ENCODE measurements around the gene DPYD.

DPYD gene

DNA sequence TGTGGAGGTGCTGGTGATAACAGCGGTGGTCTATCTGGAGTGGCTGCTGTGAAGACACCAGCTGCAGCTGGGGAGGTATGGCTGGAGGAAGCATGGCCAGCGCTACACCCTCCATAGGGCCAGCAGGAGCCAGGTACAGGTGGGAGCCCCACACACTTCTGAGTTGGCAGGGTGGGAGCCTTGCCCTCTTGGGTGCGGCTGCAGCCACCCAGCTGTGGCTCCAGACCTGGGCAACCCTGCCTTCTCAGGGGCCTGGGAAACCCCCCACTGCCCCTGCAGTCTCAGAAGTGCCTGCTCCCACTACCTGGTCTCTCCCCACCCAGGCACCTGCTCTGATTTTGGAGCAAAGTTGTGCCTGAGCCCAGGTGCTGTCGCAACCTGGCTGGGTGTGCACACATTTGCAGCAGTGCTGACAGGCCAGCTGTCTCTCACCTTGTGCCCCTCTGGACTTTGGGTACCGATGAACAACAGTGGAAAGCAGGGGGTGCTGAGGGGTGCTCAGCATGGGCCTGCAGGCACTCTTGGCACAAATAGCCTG, 76.2 kb downstream of the DPYD start:
- no peak for DNase-seq (ENCODE audit: insufficient read length, low spot score)
- no peak for FAIRE-seq

DNA sequence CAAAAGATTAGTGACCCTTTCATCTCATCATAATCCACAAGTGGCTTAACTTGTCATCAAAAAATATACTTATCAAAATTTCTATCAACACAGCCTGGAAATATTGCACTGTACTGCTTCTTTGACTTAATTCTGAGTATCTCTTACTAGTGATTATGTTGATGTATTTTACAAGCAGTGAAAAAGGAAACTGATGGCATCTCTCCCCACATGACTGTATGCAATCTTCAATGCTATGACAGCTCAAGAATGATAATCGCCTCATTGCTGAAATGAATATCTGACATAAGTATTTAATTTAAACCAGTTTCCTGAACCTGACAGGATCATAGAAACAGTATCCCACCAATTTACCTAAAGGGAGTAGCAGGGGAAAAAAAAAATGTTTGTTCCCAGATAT, 79.5 kb downstream of the DPYD start:
- no peak for FAIRE-seq
- no peak for DNase-seq (ENCODE audit: insufficient read length, low spot score)

DNA sequence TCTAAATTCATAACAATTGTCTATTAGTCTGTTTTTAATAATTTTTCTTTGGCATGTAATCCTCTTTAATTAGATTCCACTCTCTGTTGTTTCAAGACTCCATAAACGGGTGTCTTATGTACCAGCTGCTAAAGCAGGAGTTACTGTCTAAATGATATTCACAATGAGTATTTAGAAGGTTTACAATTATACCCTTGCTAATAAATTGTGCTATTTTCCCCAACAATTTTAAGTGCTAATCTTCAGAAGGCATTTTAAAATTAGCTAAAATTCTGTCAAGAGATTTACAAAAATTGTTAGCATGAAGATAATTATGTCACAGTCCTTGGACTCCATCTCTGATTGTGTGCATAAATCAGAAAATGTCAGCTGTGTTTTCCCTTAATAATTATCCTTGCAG, 83.7 kb downstream of the DPYD start:
- DNase-seq (ENCODE audit: insufficient read length, low spot score) (no peak), FAIRE-seq (no peak)

DNA sequence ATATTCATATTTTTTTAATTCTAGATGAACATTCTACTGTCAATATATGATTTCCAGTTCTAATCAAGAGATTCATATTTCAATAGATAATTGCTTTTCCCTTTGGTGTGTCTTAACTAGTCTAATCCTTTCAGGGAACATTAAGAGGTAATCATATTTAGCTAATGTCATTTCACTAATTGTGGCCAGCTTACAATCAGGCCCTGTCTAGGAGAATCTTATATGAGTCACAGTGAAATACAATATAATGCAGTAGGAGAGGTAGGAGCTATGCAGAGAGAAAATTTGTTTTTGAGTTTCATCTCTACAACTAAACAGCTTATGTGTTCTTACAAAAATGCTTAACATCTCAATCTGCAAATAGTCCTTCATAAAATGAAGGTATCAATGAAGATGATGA, 85.9 kb downstream of the DPYD start:
- FAIRE-seq: no peak

DNA sequence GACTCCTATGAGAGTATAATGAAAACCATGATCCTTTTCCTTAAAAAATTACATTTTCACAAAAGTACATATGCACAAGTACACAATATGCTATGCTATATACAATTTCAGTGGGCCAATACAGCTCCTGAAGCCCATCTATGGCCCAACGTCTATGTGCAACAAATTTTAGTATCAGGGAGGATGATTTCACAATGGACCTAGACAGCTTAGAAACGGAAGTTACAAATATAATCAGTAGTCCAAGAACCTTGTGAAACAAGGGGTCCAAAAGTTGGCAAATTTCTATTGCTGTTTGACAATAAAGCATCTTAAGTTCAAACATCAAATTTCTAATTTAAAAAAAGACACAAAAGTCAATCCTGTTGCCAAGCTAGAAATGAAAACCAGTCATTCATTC, 87.0 kb downstream of the DPYD start:
- DNase-seq (ENCODE audit: insufficient read length, low spot score): no peak
- no peak for FAIRE-seq

More for the DNA sequence above, 85.9 kb downstream of the DPYD start:
- no peak for DNase-seq (ENCODE audit: insufficient read length, low spot score)

DNA sequence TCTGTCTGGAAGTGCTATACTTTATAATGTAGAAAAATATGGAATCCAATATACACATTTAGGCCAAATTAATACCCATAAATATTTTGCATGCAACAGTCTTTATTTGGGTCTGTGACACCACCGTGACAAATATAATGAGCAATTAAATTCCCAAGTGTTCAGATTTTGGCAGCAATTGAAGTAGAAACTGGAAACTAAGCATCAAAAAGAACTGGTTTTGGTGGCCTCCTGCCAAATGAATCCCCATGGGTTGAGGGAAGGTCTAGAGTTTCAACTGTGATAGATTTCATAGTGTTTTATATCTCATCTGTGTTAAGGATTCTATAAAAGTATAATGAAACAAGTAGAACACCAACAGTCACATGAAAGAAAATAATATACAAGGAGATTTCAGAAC, 88.4 kb downstream of the DPYD start:
- DNase-seq (ENCODE audit: insufficient read length, low spot score) (no peak), FAIRE-seq (no peak)

DNA sequence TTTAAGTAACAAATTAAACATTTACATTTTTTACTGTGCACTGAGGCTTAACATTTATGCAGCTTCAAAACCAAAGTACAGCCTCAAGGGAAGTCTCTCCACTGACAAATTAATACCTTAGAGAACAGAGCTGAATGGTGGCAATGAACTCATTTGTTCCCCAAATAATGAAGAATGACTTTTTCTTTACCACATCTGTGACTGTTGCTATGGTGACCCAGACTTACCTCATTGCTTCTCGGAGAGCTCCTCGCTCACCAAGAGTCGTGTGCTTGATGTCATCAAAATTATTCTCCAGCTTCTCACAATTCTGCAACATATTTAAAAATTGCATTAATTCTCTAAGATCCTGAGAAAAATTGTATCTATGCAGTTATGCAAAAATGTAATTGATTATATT, 92.9 kb downstream of the DPYD start:
- no peak for DNase-seq (ENCODE audit: insufficient read length, low spot score)
- no peak for FAIRE-seq

DNA sequence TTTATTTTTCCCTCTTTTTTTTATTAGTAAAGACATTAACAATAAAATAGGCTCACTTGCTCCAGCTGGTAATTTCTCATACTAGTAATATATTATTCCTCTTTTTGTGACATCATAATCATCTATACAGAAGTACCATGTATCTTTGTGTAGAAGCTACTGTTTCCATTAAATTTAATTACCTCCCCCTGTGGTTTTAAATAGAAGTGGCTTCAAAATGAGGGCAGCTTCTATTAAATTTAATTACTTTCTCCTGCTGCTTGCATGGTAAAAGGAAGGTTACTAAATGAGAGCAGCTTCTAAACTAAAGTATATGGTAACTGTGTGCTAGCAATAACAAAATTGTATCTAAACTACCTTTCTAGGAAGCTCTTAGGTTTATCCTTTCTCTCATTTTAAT, 94.0 kb downstream of the DPYD start:
- FAIRE-seq: no peak
- no peak for DNase-seq (ENCODE audit: insufficient read length, low spot score)

DNA sequence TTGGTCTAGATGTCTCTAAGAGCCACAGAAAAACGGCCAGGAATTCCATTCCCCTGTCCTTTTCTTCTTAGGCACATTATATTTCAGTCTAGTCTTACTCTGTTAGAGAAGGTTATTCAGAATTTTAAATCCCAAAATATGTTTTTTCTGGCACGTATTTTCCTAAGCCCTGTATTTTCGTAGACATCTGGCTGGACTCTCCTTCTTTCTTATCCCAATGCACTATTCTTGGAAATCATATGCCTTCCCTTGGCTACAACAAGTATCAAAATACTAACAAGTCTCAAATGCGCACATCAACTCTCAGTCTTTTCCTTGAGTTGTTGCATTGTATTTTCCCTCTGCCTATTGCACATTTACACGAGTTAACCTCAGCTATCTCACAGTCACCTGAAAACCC, 96.2 kb downstream of the DPYD start:
- no peak for DNase-seq (ENCODE audit: insufficient read length, low spot score)

DNA sequence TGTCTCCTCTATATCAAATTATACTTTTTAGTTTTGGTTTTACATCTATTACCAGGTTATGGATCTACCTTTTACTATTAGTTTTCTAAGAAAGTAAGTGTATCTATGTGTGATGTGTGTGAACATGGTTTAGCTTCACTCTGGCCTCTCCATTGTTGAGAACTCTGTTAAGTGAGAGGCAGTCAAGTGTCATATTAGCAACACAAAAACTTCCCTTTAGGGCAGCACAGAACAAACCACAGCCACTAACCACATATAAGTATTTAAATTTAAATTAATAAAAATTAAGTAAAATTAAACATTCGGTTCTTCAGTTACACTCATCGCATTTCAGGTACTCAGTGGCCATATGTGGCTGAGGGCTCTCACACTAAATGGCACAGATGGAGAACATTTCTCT, 96.6 kb downstream of the DPYD start:
- DNase-seq (ENCODE audit: insufficient read length, low spot score) (no peak), FAIRE-seq (no peak)

More for the DNA sequence above, 96.2 kb downstream of the DPYD start:
- no peak for FAIRE-seq

DNA sequence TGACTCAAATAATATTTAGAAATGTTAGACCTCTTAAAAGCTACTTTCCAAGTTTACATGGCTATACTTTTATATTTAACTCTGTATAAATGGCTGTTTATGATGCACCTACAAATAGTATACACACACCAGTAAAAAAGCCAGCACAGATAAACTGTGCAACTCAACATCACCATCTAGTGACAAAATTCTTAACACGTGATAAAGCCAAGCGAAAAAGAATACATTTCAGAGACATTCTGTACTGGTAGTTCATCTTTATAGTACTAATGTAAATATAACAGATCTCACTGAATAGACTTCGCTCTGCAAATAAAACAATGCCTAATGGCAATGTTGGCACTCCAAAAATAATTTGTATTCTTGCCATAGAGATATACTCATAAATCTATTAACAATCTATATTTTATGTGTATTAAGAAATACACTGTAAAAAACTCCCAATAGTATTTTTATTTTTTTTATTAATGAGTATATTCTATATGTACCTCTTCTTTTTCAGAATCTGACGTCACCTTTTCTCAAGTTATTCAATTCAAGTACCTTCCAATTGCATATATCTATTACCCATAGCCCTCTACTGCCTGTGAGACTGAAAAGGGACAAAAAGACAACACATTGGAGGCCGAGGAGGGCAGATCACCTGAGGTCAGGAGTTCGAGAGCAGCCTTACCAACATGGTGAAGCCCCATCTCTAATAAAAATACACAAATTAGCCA, 100.2 kb downstream of the DPYD start:
- FAIRE-seq (no peak), DNase-seq (ENCODE audit: insufficient read length, low spot score) (no peak)

DNA sequence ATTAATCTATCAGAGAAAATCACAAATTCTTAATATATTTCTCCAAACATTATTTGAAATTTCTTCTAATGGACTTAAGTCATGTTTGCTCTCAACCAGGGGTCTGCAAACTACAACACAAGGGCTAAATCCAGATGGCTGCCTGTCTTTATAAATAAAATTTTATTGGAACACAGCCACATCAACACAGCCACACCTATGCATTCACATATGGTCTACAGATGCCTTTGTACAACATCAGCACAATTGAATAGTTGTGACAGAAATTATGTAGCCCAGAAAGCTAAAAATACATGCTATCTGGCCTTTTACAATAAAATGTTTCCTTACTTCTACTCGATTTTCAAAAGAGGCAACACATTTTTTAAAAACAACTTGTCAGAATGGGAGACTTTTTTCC, 103.9 kb downstream of the DPYD start:
- FAIRE-seq: no peak
- no peak for DNase-seq (ENCODE audit: insufficient read length, low spot score)

DNA sequence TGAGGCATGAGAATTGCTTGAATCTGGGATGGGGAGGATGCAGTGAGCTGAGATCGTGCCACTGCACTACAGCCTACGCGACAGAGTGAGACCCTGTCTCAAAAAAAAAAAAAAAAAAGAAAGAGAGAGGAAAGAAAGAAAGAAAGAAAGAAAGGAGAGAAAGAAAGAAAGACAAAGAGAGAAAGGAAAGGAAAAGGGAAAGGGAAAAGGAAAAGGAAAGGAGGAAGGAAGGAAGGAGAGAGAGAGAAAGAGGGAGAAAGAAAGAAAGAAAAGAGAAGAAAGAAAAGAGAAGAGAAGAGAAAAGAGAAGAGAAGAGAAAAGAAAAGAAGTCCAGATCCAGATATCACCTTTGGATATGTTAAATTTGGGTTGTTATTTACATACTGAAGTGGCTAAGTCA, 106.0 kb downstream of the DPYD start:
- FAIRE-seq (no peak), DNase-seq (ENCODE audit: insufficient read length, low spot score) (no peak)

DNA sequence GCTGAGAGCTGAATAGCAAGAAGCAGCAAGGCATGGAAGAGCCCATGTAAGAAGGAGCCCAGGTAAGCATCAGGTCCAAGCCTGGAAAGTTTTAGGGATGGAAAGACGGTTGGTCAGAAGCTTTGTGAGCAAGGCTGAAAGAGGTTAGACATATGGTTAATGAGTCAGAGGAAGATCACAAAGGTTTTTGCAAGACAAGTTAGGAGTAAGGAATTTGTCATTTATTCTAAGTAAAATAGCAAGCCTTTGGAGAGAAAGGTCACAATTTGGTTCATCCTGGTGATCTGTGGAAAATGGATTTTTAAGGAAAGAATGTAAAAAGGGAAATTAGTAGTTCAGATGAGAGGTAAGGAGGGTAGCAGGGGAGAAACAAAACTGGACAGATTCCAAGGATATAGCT, 106.7 kb downstream of the DPYD start:
- FAIRE-seq (no peak), DNase-seq (ENCODE audit: insufficient read length, low spot score) (no peak)

DNA sequence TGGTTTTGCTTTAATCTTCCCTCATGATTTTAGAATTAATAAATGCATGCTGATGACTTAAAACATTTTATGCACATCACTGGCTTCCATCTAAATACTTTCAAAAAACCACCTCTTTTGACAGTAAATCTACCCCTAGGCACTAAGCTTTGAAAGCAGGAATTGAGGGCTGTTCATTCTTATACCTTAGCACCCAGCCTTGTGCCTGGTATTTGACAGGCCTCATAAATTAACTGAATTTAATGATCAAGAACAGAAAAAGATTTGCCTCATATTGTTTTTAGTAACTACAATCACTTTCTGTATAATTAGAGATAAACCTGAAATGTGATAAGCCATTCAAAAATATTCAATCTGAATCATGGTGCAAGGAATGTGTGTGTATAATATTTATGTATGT, 108.8 kb downstream of the DPYD start:
- FAIRE-seq (no peak), DNase-seq (ENCODE audit: insufficient read length, low spot score) (no peak)

DNA sequence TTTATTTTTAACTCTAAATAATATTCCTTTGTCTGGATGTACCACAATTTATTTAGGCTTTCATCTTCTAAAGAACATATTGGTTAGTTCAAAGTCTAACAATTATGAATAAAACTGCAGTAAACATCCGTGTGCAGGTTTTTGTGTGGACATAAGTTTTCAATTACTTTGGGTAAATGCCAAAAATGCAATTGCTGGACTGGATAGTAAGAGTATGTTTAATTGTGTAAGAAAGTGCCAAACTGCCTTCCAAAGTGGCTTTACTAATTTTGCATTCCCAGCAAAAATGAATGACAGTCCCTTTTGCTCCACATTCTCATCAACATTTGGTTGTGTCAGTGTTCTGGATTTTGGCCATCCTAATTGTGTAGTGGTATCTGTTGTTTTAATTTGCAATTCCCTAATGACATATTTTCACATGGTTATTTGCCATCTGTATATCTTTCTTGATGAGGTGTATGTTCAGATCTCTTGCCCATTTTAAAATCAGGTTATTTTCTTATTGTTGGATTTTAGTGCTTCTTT, 113.8 kb downstream of the DPYD start:
- DNase-seq (ENCODE audit: insufficient read length, low spot score) (no peak), FAIRE-seq (no peak)

DNA sequence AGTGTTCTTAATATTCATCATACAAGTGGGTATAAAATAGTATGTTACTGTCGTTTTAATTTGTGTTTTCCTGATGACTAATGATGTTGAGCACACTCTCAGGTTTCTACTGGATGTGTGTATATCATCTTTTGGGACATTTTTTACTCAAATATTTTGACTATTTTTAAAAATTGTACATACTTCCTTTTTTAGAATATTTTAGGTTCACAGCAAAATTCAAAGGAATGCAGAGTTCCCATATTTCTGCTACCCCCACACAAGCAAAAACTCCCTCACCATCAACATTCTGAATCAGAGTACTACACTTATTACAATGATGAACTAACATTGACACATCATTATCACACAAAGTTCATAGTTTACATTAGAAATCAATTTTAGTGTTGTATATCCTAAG, 114.5 kb downstream of the DPYD start:
- FAIRE-seq (no peak), DNase-seq (ENCODE audit: insufficient read length, low spot score) (no peak)

DNA sequence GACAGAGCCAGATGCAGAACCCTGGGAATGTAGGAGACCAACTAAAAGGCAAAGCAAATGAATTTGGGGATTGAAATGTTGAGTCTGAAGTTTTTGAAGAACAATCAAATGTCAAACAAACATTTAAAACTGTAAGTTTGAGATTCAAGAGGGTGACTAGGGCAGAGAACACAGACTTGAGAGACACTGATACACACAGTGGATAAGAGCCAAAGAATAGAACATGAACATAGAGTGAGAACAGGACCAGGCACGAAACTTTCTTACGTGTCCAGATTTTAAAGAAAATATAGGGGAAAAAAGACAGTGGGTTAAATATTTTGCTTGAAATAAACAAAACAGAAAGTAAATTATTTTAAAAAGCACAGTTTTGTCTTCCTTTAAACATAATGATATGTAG, 115.7 kb downstream of the DPYD start:
- DNase-seq (ENCODE audit: insufficient read length, low spot score) (no peak), FAIRE-seq (no peak)

DNA sequence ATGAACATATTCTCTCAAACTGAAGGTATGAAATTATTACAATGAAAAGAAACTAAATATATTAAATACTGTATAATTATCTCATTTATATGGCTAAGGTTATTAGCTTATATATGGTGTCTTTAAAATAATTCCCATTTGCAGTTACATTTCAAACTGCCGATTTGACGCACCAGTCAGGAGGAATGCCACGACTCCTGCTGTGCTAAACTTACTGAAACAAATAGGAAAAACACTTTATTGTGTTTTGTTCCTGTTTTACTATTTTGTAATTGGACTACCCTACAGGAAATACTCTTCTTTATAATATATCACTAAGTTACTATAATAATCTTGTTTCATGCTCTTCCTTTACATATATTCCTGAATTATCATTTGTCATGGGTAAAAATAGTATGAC, 117.8 kb downstream of the DPYD start:
- FAIRE-seq: no peak
- DNase-seq (ENCODE audit: insufficient read length, low spot score): no peak

DNA sequence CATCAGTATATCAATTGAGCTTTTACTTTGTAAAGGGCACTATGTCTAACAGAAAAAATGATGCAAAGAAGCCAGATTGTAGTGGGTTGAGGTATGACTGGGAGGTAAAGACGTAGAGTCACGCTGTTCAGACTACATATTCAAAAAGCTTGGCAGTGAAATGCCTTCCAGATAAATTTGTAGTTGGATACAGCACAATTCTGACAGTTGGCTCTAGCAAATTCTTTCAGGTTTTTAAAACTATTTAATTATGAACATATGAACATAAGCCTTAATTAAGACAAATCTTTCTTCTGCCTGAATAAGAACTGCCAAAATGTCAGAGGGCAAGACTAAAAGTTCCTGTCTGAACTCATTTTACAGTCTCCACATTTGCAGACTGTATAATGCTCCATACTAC, 118.8 kb downstream of the DPYD start:
- no peak for DNase-seq (ENCODE audit: insufficient read length, low spot score)
- no peak for FAIRE-seq

DNA sequence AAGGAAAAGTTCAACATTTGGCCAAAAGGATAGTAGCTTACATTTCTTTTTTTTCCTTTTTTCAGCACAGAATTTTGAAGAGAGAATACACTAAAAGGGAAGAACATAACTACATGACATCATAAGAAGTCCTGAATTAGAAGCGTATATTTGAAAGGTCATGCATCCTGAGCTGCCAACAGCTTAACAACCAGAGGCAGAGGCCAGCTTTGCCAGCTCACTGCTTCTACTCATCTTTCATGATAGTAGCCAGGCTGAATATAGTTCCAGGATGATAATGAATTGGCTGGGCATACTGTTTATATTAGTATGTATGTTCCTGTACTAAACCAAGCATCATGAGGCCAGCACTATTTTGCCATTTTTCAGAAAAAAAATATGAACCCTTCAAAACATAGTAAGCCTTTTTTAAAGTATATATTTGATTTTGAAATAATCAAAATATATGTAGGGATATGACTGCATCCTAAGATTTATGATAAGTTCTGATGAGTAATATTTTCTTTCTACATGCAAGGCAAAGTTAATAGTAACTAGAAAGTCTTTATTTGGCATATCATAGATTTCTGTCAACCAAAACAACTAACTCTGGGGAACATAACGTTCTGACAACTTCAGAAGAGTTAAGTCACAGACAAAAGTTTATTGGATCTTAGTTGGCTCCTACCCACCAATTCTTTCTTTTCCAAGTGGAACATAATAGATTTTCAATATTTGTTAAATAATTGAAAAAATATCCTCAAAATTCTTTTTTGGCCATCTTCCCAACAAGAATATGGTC, 123.2 kb downstream of the DPYD start:
- no peak for FAIRE-seq
- no peak for DNase-seq (ENCODE audit: insufficient read length, low spot score)

DNA sequence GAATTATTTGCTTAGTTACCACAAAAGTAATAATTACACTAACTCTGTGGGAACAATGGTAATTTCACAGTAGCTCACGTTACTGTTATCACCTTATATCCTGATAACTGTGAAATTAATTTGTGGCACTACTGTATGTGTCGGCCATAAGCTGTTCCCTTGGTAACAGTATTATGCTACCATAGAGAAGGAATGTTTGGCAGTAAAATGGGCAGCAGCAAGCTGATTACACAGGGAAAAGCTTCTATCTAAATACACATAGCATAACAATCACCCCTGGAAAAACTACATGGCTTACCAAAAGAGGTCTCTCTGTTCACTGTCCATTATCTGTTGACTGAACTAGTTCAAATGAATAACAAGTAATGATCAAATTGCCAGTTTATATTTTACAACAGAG, 124.1 kb downstream of the DPYD start:
- DNase-seq (ENCODE audit: insufficient read length, low spot score) (no peak), FAIRE-seq (no peak)
